ENCODE data around the gene BNC2.

The BNC2 gene

DNA sequence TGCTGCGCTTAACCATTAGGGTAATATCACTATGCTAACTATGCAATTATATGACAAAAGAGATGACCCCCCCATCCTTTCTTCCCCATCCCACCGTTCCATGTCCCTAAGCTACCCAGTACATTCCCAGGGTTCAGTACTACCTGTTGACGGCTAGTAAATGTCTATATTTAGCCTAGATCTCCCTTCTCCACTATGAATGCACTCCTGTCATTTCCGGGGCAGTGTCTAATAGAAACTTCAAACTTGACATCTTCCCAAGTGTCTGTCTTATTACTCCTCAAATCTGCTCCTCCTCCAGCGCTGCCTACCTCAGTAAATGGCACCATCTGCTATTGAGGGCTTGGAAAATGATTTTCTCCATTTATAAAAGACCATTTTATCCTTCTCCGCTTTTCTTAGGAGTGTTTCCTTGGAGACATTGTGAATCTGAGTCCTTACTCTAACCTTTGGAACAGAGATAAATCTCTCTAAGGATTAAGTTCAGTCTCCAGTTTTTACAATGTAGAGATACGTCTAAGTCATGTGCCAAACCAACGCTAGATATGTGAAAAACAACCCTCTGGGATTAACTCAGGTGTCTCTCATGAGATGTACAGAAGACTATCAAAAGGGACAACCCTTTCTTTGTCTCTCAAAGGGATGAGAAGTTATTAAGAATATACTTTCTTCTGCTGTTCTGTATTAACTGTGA lies 114.9 kb downstream of the BNC2 start:
- no peak for DNase-seq (ENCODE audit: low read depth)

DNA sequence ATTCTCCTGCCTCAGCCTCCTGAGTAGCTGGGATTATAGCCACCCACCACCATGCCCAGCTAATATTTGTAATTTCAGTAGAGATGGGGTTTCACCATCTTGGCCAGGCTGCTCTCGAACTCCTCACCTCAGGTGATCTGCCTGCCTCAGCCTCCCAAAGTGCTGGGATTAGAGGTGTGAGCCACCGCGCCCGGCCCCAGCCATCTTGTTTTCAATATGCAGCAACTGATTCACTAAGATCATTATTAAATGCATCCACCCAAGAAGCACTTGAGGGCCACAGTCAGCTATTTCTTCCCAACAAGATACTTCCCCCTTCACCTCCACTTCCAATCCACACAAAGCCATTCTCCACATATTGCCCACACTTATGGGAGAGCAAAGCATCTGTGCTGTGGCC lies 115.8 kb downstream of the BNC2 start:
- no peak for DNase-seq (ENCODE audit: low read depth)

DNA sequence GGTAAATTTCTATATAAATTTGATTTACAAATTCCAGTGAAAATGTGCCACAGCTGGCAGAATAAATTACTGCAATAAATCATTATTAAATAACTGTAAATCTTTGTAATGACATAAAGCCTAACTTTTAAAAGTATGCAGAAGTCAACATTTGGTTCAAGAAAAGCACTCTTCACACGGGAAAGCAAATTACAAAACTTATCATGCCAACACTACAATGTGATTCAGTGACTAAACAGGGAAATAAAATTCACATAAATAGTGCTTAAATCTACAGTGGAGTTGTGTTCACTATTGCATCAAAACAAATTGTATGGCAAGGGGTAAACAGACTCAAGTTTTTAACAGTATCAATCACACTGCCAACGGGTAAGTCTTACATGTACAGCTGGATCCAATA lies 117.2 kb downstream of the BNC2 start:
- no peak for DNase-seq (ENCODE audit: low read depth)

DNA sequence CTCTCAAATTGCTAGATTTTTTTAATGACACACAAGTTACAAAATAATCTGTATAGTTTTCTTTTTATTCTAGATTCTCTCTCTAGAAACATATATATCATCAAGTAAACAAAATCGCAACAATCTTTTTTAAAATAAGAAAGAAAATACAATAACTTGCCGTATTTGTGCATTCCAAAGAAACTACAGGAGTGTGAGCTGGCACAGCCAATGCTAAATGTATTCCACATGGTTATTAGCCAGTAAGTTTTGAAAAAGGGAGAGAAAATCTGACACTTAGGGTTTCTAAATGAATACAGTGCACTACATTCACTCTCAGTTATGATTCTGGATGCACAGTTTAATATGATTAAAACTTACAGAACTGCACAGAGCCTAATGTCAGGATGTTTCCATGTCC lies 117.9 kb downstream of the BNC2 start:
- DNase-seq (ENCODE audit: low read depth) = no peak

DNA sequence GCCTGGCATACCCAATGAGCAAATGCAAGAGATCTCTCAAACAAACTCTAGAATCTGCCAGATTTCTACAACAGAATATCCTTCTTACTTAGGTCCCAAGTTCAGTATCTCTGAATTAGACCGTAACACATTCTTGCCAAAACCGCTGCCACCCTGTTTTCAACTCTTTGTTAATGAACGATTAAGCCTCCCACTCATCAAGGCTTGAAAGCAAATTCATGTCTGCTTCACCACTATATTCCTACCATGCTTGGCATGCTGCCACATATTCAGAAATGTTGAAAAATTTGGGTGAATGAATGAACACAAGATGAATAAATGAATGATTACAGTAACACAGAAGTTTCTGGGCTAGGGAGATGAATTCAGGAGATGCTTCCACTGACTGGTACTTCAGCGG lies 119.9 kb downstream of the BNC2 start:
- no peak for DNase-seq (ENCODE audit: low read depth)

DNA sequence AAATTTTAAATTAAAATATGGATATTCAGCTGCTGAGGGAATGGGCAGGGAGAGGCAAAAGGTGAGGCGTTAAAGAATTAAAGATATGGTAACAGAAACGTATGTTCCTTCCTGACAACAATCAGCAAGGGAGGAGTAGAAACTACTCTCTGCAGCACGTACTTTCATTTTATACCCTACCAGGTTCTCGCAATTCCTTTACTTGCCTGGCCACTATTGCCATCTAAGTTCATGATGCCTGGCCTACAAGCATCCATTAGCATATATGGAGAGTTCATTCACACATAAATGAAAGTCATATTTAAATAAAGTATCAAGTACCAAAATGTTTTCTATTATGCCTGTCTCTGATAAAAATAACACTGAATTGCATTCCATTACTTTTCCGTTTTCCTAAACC lies 125.1 kb downstream of the BNC2 start:
- DNase-seq (ENCODE audit: low read depth) = no peak

DNA sequence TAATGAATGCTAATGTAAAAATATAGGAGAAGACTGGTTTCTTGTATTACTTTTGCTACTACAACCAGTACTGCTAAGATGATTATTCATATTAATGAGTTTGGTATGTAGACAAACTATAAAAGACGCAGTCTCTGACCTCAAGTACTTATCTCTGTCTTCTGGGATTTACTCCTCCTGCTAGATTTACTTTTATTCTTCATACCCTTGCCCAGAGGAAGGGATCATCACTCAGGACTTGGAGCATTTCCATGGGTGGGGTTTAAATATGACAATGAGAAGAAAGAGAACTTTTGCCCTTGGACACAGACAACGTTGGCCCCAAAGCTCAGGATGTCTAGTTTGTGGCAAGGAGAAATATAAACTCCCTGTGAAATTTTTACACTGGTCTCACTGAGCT lies 126.1 kb downstream of the BNC2 start:
- DNase-seq (ENCODE audit: low read depth) = no peak

DNA sequence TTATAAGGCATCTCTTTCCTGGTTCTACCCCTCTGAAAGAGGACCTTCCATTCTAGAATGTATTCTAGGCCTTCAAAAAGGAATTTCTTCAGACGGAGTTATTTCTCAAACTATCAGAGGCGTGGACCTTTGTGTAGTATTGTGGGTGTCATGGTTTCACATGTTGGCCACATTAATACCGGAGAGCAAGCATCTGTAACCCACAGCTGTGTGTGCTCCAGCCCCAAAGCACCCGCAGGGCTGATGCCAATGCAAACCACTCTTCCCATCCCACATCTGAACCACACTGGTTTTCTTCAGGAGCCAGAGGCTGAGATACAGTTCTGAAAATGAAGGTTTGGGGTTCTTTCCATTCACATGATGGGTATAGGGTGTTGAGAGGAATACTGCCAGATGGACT lies 127.1 kb downstream of the BNC2 start:
- DNase-seq (ENCODE audit: low read depth) = no peak

DNA sequence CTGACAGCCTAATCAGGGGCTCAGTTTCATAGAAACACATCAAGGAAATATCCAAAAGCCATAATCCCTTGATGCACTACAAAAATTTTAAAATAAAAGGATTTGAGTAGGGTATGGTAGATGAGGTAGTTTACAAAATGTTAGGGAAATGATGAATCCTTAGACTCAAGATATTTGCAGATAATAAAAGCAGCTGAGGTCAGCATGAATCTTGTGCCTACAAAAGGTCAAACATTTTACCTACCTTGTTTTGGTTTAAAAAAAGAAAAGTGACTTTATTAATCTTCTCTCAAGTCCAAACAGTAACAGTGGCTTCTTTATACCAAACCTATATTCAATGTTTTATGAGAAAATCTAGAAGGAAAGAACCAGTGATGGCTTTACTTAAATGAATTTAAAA lies 135.5 kb downstream of the BNC2 start:
- no peak for DNase-seq (ENCODE audit: low read depth)

DNA sequence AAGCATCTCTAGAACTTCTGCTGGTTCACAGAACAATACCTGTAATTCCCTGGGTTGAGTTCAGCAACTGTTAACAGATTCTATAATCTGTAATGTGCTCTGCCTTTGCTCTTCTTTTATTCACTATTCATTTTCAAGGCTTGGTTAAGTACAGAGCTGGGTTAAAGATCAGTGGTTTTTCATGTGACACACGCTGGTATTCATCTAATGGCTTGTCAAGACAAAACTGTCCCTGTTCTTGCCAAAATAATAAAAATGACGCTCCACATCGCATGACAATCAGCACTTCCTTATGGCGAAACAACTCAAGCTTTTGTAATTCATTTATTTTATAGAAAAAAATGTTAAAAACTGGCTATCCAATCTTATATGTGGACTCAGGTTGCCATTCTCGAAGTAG lies 137.9 kb downstream of the BNC2 start:
- no peak for DNase-seq (ENCODE audit: low read depth)

DNA sequence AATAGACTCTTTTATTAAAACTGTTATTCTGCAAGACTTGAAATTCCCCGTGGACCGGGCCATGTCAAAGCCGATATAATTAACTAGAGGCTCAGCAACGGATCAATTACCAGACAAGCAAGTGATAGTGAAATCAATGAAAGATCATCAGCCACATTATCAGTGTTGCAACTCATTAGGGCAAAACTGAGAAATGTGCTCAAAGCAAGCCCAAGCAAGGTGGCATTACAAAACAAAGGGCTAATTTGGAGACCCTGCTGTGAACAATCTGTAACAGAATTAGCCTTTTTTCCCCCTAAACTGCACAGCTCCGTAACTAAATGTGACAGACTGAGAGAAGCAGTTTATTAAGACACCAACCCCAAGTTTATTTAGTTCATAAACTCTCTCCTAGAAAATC lies 140.3 kb downstream of the BNC2 start:
- DNase-seq (ENCODE audit: low read depth) = no peak

DNA sequence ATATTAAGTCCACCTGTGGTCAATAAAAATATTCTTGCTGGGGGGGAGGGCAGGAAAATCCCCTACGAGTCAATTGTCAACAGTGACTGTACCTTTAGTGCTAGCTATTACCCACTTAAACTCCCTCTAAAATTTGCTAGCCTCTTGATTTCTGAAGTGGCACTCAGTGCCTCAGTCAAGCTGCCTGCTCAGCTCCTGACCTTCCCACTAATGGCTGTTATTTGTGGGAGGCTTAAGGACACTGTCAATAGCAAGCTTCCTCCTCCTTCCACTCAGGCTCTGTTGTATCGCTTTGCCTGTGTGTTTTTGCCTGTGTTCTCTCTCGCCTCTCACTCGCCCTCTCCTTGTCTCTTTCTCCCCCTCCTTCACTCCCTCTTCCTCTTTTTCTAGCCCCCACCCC lies 140.8 kb downstream of the BNC2 start:
- no peak for DNase-seq (ENCODE audit: low read depth)

DNA sequence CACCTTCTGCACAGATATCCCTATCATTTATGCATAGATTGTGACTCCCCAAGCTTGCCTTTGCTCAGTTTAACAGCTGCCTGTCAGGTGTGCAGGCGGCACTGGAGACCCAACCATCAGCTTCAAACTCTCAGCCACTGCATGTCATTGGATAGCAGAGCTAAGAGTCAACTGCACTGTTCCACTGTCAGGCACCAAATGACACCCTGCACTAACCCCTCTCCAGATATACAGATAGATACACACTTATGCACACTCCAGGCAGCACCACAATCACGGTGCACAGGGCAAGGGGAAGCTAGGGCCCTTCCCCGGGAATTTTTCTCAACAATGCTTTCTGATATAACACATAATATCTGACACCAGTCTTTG lies 142.3 kb downstream of the BNC2 start:
- DNase-seq (ENCODE audit: low read depth) = no peak

DNA sequence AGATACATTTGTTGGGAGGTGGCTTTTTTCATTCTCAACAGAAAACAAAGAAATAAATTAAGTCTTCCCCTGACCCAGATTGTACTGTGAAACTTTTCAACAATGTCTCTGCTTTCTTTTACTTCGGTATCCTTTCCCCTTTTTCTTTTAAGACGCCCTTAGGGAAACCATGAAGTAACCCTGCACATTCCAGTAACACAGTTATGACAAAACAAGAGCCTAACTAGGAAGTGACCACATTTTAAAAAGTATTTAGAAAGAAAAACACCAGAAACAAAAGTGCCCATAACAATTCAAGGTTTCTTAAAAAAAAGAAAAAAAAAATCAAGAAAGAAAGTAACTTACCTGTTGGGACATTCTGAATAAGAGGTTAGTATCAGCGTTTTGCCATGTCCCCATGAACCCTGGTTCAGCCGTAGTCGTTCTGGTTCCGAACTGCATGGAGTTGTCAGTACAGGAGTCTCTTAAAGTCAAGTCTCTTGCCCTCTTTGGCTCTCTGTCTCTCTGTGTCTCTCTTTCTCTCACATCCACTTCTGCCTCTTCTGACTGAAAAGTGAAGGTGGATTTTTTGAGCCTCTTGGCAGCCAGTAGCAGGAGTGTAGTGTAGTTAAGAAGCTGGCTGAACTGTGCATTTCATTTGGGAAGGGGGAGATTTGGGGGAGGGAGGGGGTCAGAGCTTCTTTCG lies 142.9 kb downstream of the BNC2 start:
- DNase-seq (ENCODE audit: low read depth) = no peak

DNA sequence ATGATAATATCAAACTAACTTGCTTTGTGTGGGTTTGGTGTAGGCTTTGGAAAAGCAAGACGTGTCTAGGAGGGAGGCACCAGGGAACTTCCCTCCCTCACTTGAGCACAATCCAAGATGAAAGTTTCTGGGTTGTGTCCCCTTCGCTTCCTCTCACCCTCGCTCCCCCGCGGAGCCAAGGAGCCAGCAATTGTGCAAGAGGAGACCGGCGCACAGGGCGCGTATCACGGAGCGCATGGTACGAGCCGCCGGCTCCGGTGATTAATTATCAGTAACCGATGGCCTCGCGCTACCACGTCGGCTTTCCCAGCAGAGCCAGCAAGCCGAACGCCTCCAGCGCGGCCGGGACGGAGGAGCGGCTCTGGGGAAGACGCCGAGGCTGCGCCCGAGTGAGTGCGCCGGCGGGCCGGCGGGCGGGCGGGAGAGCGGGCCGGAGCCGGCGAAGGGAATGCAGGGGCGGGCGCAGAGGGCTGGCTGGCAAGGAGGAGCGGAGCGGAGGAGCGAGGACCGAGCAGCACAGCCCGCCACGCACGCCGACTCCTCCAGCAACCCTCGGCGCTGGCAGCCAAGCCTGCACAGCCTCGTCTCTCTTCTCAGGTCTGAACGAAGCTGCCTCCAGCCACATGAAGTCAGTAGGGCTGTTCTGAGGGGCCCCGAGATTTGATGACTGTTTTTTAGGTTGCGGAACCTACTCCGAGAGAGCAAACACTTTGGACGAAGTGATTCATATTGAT lies 143.6 kb downstream of the BNC2 start:
- DNase-seq (ENCODE audit: low read depth) = no peak

DNA sequence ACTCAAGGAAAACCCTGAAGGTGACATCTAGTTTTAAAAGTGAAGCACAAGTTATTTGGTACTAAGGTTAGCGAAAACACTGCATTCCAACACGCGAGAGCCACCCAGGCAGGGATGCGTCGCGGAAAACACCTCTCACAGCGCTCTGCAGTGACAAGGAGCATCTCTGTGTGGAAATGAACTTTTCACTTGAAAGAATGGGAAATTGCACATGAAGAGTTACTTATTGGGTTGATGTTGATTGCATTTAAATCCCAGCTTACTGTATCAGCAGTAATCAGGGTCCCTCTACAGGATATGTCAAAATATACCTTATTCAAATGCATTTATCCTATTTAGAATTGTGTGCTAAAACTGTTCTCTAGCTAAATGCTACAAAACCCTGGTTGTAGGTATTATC lies 144.4 kb downstream of the BNC2 start:
- no peak for DNase-seq (ENCODE audit: low read depth)

DNA sequence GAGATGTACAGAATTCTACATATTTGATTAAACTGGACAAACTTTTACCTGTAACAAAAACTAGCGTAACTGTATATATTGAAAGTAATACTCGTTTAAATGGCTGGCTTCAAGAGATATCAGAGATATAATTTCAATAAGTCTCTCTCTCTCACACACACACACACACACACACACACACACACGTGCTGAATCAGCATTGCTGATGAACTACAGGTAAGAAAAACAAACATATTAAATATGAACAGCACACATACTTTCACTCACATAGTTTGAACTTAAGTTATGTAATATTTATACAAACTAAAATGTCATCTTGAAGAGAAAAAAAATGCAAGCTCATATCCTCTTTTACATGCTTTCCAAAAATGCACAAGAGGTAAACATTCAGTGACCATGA lies 145.4 kb downstream of the BNC2 start:
- DNase-seq (ENCODE audit: low read depth) = no peak

DNA sequence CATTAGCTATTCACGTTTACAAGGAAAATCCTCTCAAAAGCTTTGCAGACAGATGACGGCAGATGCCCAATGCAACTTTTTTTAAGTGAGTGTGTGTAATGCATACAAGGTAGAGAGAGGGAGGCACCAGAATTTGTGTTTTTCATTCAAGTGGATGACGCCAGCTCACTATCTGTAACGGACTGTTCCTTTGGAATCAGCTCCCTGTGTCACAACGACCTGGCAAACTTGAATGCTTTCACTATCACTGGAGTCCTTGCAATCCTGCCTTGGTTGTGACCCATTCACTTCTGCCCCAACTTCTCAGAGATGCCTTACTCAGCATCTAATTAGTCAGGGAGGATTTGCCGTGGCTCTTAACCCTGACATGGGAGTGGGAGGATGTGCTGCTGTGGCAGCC lies 148.5 kb downstream of the BNC2 start:
- no peak for DNase-seq (ENCODE audit: low read depth)

DNA sequence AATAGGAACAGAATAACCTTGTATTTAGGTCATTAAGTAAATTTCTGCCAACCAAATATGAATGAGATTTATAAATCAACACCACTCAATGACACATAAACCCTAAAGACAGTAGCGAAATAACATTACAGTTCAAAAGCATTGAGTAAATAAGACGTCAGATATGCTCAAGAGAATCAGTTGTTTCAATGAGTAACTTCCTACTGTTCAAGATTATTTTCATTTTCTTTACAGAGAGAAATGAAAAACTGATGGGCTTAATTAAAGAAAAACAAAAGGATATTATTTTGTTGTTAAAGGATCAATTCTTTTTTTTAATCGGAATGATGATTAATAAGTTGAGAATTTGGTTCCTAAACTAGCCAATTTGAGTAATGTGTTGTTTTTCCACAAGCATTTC lies 150.1 kb downstream of the BNC2 start:
- no peak for DNase-seq (ENCODE audit: low read depth)

DNA sequence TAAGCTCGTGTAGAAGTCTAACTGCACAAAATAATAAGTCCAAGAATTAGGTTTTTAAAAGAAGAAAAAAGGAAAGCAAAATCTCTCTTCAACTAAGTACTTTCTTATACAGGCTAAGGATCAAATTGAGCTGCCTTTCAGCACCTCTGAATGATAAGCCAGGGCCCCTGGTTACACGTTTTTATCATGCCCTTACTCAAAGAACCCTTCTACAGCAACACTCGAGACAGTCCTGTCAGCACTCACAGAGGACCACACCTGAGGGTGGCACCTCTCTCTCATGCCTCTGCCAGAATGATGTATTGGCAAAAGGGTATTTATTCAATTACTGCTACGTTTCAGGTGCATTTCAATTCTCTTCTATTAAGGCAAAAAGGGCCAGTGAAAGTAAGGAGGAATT lies 150.5 kb downstream of the BNC2 start:
- DNase-seq (ENCODE audit: low read depth) = no peak

DNA sequence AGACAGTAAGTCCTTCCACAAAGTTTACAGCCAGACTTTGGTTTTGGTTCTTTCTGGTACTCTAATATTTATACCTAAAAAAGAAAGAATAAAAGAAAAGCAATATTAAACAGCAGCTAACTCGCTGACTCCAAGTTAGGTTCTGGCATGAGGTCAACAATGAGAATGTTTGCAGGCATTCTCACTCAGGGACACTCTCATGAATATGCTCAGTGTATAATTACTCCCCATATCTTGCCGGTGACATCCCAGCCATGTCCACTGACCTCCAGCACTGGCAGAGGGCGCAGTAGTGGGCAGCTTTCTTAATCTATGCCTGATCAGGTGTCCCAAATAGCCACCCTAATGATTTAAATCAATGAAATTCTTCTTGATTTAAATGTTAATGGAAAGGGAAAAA lies 151.5 kb downstream of the BNC2 start:
- no peak for DNase-seq (ENCODE audit: low read depth)

DNA sequence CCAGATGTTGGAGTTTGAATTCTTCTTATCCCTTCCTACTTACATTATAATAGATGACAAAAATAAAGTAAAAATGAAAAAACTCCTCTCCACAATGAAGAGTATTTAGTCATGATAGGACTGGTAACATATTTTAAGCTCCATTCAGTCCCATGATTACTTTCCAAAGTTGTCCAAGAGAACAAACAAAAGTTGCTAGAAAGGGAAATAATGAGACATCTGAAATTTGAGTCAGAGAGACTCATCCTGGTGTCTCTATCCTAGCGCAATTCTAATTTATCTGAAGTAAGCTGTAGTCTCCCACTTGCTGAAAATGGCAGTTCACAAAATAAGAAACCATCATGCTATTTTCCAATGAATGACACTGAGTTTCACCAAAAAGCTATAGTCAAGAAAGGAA lies 152.2 kb downstream of the BNC2 start:
- DNase-seq (ENCODE audit: low read depth) = no peak

DNA sequence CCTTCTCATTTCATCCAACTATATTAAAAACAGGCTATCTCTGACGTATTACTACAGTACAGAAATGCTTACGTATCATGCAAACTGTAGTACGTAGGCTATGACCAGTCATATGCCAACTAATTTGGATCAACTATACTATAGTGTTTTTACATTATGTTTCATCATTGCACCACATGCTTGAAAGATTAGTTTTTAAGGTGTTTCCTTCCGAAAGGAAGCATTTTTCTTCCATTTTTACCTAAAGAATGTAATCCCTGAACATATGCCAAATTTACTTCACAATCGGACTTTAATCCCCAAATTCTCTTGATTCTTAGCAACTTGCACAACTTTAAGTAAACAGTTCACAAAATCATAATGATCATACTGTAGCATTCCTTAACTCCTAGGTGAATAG lies 153.9 kb downstream of the BNC2 start:
- no peak for DNase-seq (ENCODE audit: low read depth)

DNA sequence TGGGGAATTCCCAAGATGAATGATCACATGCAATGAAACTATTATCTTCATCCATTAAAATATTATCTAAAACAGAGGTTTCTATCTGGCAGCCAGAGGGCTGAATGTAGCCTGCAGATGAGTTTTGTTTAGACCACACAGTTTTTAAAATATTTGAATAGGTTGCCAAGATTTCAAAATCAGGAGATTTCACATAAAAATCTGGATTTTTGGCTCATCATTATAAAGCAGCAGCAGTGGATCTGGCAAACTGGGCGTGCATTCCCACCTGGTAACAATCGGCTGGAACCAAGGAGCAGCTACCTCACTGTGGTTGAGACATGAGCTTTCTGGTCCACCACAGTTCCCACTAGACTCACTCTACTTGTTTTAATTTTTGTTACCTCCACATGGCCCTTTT lies 155.1 kb downstream of the BNC2 start:
- DNase-seq (ENCODE audit: low read depth) = no peak

Measured in stimulated activated CD8-positive, alpha-beta memory T cell treated with anti-CD3 and anti-CD28 coated beads, Interleukin-12 subunit alpha, Interleukin-12 subunit beta, amount 100 ng/mL, for 4 hours (primary cell).